K562 (cell line): ENCODE data around the gene SLC29A3. TPM values are rescaled to one million over a fixed set of nuclear protein-coding genes. Genes with fewer than 3 reads are reported as not detected.

Experiments
- ATAC-seq: fragments of 200-7000 bp; cut with Tn5 transposase; 3 replicates; pipeline ENCODE4 v1.9.1; 2020; ENCODE audit warnings: moderate library complexity
- BruUV-seq: library from RNA; stranded (reverse); fragments of 400-500 nt; replicated peaks from 2 replicates; lab custom pipeline; 2021; lab: Mats Ljungman, UMichigan
- CTCF ChIA-PET: fragments of 300-600 bp; formaldehyde crosslinking; extraction: SDS; loops from one replicate; lab custom pipeline; 2021; ENCODE audit warnings: low intra/inter-chr PET ratio; lab: Yijun Ruan, JAX
- POLR2A ChIA-PET: fragments of 300-600, 350-650 bp; sonication (Branson Sonifier 250); formaldehyde crosslinking; extraction: SDS; loops from one replicate; lab custom pipeline; 2021; ENCODE audit warnings: antibody characterized with exemption, inconsistent platforms; lab: Yijun Ruan, JAX
- DNase-seq, 4 experiments: peaks; one replicate each; pipeline versions ENCODE4 v3.0.0 to v3.0.0-alpha.2; 2011 to 2018; ENCODE audit warnings: low spot score in 3 of 4, mixed read lengths in 3 of 4; ENCODE audit errors: extremely low read depth in 1 of 4
- FAIRE-seq: peaks from 2 replicates; lab custom pipeline; 2011; peaks lifted over from hg19 to GRCh38; lab: Jason Lieb, UNC
- H2AFZ ChIP-seq: 2 replicates; pipeline ENCODE4 v1.6.0; 2011; ENCODE audit warnings: low read depth, low read length, control low read depth, inconsistent platforms
- H3K27ac ChIP-seq: fragments of 200-600 bp; 3 replicates; pipeline ENCODE4 v1.8.0; 2011; ENCODE audit warnings: low read depth, mild to moderate bottlenecking, control low read depth, inconsistent platforms, low read length, moderate library complexity, mixed read lengths; ENCODE audit errors: extremely low read depth
- H3K27me3 ChIP-seq, 2 experiments: fragments of 300-600 bp in 1 of 2; 2 replicates in 1 of 2; 3 replicates in 1 of 2; pipeline versions ENCODE4 v1.6.0 to v1.8.0; 2011; ENCODE audit warnings: inconsistent platforms in 2 of 2, low read length in 2 of 2, mild to moderate bottlenecking in 1 of 2, mixed read lengths in 1 of 2, moderate library complexity in 1 of 2; ENCODE audit not compliant: control insufficient read depth in 2 of 2, insufficient read depth in 2 of 2
- H3K36me3 ChIP-seq: fragments of 300-600 bp; 3 replicates; pipeline ENCODE4 v1.8.0; 2011; ENCODE audit warnings: mild to moderate bottlenecking, low read length, inconsistent platforms; ENCODE audit not compliant: control insufficient read depth, insufficient read depth
- H3K4me1 ChIP-seq, 2 experiments: fragments of 200-600 bp in 1 of 2; replicated peaks in 1 of 2; 2 replicates in 1 of 2; 3 replicates in 1 of 2; pipeline versions ENCODE4 v1.5.1 to v1.8.0; 2011; ENCODE audit warnings: inconsistent platforms in 2 of 2, low read length in 2 of 2, mild to moderate bottlenecking in 1 of 2, mixed read lengths in 1 of 2, moderate library complexity in 1 of 2; ENCODE audit not compliant: control insufficient read depth in 2 of 2, insufficient read depth in 2 of 2
- H3K4me2 ChIP-seq: 2 replicates; pipeline ENCODE4 v1.6.1; 2011; ENCODE audit warnings: low read length, control low read depth, inconsistent platforms, mixed read lengths; ENCODE audit not compliant: insufficient read depth
- H3K4me3 ChIP-seq: fragments of 200-600 bp; sonication (generic), shearing (Covaris generic); 2 replicates; pipeline ENCODE4 v1.5.1; 2016; ENCODE audit warnings: control low read depth, inconsistent platforms
- H3K79me2 ChIP-seq: fragments of 200-600 bp; 3 replicates; pipeline ENCODE4 v1.8.0; 2011; ENCODE audit warnings: low read length, inconsistent platforms; ENCODE audit not compliant: control insufficient read depth, insufficient read depth
- H3K9ac ChIP-seq, 2 experiments: 2 replicates each; pipeline versions ENCODE4 v1.6.0 to v1.6.1; 2011; ENCODE audit warnings: low read depth in 2 of 2, low read length in 2 of 2, control low read depth in 1 of 2, inconsistent platforms in 1 of 2, mild to moderate bottlenecking in 1 of 2, mixed read lengths in 1 of 2; ENCODE audit not compliant: insufficient read depth in 1 of 2
- H3K9me1 ChIP-seq: one replicate; pipeline ENCODE4 v1.6.0; 2011; ENCODE audit warnings: inconsistent platforms, mild to moderate bottlenecking, low read length, moderate library complexity; ENCODE audit not compliant: control insufficient read depth, insufficient read depth
- H3K9me3 ChIP-seq: replicated peaks from 2 replicates; pipeline ENCODE4 v1.5.1; 2011; ENCODE audit warnings: low read depth, low read length, inconsistent platforms; ENCODE audit not compliant: control insufficient read depth, insufficient read depth
- H4K20me1 ChIP-seq: replicated peaks from 2 replicates; pipeline ENCODE4 v1.6.1; 2011; ENCODE audit warnings: low read length, inconsistent platforms, mixed read lengths; ENCODE audit not compliant: control insufficient read depth, insufficient read depth
- ADNP ChIP-seq: fragments of 200-800 bp; sonication (Bioruptor generic); IDR thresholded peaks from 2 replicates; pipeline ENCODE4 v1.6.1; 2016; ENCODE audit warnings: missing genetic modification characterization, missing compliant biosample characterization
- ARID1B ChIP-seq: fragments of 450-650 bp; IDR thresholded peaks from 2 replicates; pipeline ENCODE4 v1.6.1; 2016; ENCODE audit warnings: antibody characterized with exemption, mild to moderate bottlenecking, inconsistent platforms
- ATF1 ChIP-seq, 2 experiments: fragments of 450-650 bp in 1 of 2; IDR thresholded peaks; 2 replicates each; pipeline ENCODE4 v1.6.1; 2016; ENCODE audit warnings: missing compliant biosample characterization in 1 of 2, missing genetic modification characterization in 1 of 2
- BHLHE40 ChIP-seq: IDR thresholded peaks from 2 replicates; pipeline ENCODE4 v1.6.1; 2011; ENCODE audit warnings: low read length, improper control_type of control experiment
- CBFA2T2 ChIP-seq: fragments of 450-650 bp; conservative IDR thresholded peaks from 2 replicates; pipeline ENCODE4 v1.6.1; 2017; ENCODE audit warnings: mild to moderate bottlenecking
- CBX1 ChIP-seq: sonication (generic); IDR thresholded peaks from 2 replicates; pipeline ENCODE4 v1.6.1; 2016; ENCODE audit warnings: antibody characterized with exemption, low read depth, mild to moderate bottlenecking
- CREM ChIP-seq: IDR thresholded peaks from 2 replicates; pipeline ENCODE4 v1.6.1; 2014; ENCODE audit warnings: antibody characterized with exemption, low read depth
- CTBP1 ChIP-seq: fragments of 450-650 bp; IDR thresholded peaks from 2 replicates; pipeline ENCODE4 v1.6.1; 2016; ENCODE audit warnings: borderline replicate concordance
- HDAC1 ChIP-seq, 2 experiments: fragments of 450-650 bp; IDR thresholded peaks; 2 replicates each; pipeline ENCODE4 v1.6.1; 2016 to 2017; ENCODE audit warnings: inconsistent platforms in 1 of 2, mild to moderate bottlenecking in 1 of 2, moderate library complexity in 1 of 2
- HDAC2 ChIP-seq: fragments of 450-650 bp; IDR thresholded peaks from 2 replicates; pipeline ENCODE4 v1.6.1; 2016; ENCODE audit warnings: mild to moderate bottlenecking
- HDGF ChIP-seq: fragments of 450-650 bp; IDR thresholded peaks from 2 replicates; pipeline ENCODE4 v1.6.1; 2016
- JUND ChIP-seq, 2 experiments: IDR thresholded peaks; 2 replicates in 1 of 2; 3 replicates in 1 of 2; pipeline ENCODE4 v1.6.1; 2011; ENCODE audit warnings: borderline replicate concordance in 2 of 2, low read depth in 2 of 2, low read length in 2 of 2, improper control_type of control experiment in 1 of 2, missing biosample characterization in 1 of 2, missing genetic modification characterization in 1 of 2, missing genetic modification reagents in 1 of 2
- MEIS2 ChIP-seq: fragments of 450-650 bp; IDR thresholded peaks from 2 replicates; pipeline ENCODE4 v1.6.1; 2014; ENCODE audit warnings: mild to moderate bottlenecking; ENCODE audit not compliant: partially characterized antibody
- MYC ChIP-seq, 2 experiments: fragments of 250-450 bp in 1 of 2; sonication (Bioruptor Pico) in 1 of 2; IDR thresholded peaks; 2 replicates each; pipeline versions ENCODE4 v1.5.1 to v1.6.1; 2012 to 2021; ENCODE audit warnings: low read depth in 2 of 2, borderline replicate concordance in 1 of 2, improper control_type of control experiment in 1 of 2, low read length in 1 of 2, mild to moderate bottlenecking in 1 of 2, moderate library complexity in 1 of 2
- NEUROD1 ChIP-seq: fragments of 150-350 bp; IDR thresholded peaks from 2 replicates; pipeline ENCODE4 v1.6.1; 2014; ENCODE audit warnings: borderline replicate concordance, low read length, low read depth; ENCODE audit not compliant: partially characterized antibody
- NRF1 ChIP-seq, 2 experiments: fragments of 450-650 bp; IDR thresholded peaks in 1 of 2; conservative IDR thresholded peaks in 1 of 2; 2 replicates each; pipeline ENCODE4 v1.6.1; 2014; ENCODE audit warnings: mild to moderate bottlenecking in 2 of 2
- RCOR1 ChIP-seq, 2 experiments: IDR thresholded peaks; 2 replicates each; pipeline ENCODE4 v1.6.1; 2012; ENCODE audit warnings: low read depth in 2 of 2, low read length in 2 of 2, borderline replicate concordance in 1 of 2, improper control_type of control experiment in 1 of 2
- SAP30 ChIP-seq: fragments of 200-600 bp; sonication (generic); IDR thresholded peaks from 2 replicates; pipeline ENCODE4 v1.6.1; 2012; ENCODE audit warnings: borderline replicate concordance, low read depth, mild to moderate bottlenecking, moderate library complexity, low read length, control low read depth, inconsistent platforms; ENCODE audit not compliant: insufficient read depth, poor library complexity, severe bottlenecking
- SETDB1 ChIP-seq: IDR thresholded peaks from one replicate; pipeline ENCODE4 v1.6.1; 2012; ENCODE audit warnings: low read length, control low read depth, inconsistent platforms
- SMAD4 ChIP-seq: fragments of 250-450 bp; sonication (Bioruptor Pico); conservative IDR thresholded peaks from 2 replicates; pipeline ENCODE4 v1.8.0; 2021; ENCODE audit warnings: inconsistent platforms, mild to moderate bottlenecking, moderate library complexity
- SMARCA4 ChIP-seq: fragments of 450-650 bp; IDR thresholded peaks from 2 replicates; pipeline ENCODE4 v1.6.1; 2016
- SMARCA5 ChIP-seq: fragments of 450-650 bp; IDR thresholded peaks from 2 replicates; pipeline ENCODE4 v1.6.1; 2016
- SP1 ChIP-seq: sonication (generic); formaldehyde crosslinking; IDR thresholded peaks from 2 replicates; pipeline ENCODE4 v1.8.1; 2022; ENCODE audit warnings: mild to moderate bottlenecking, missing genetic modification reagents
- TAF7 ChIP-seq: fragments of 450-650 bp; IDR thresholded peaks from 2 replicates; pipeline ENCODE4 v1.6.1; 2016; ENCODE audit warnings: missing genetic modification characterization, missing compliant biosample characterization
- TCF7L2 ChIP-seq: fragments of 150-350 bp; IDR thresholded peaks from 2 replicates; pipeline ENCODE4 v1.6.1; 2016; ENCODE audit warnings: low read depth, mild to moderate bottlenecking, low read length, moderate library complexity
- WGBS: fragments of 100-300 bp; shearing (Covaris generic); methylation state at CpG from one replicate; pipeline ENCODE4 v1.1.6; 2016; ENCODE audit warnings: low coverage, mixed read lengths; ENCODE audit not compliant: insufficient coverage; ENCODE audit errors: missing lambda C conversion rate; 5-methylcytosine and 5-hydroxymethylcytosine counted together
- in situ Hi-C: fragments of 300-500 bp; cut with MboI; formaldehyde crosslinking; loops from 4 replicates; pipeline ENCODE4 v1.15.0; 2018; ENCODE audit warnings: inconsistent platforms, mixed read lengths
- intact Hi-C: fragments of 100-400 bp; cut with micrococcal nuclease; formaldehyde crosslinking; loops from 2 replicates; pipeline ENCODE4 v1.14.2; 2022
- polyA plus RNA-seq, 8 experiments: library from polyadenylated mRNA; depleted of rRNA in 4 of 8; stranded (reverse) in 5 of 8; unstranded in 3 of 8; fragments of >200 nt; fragmentation: Nextera tagmentation in 2 of 8; fragmentation: Illumina TruSeq in 1 of 8; extraction: Ambion mirVana in 2 of 8; extraction: Trizol in 1 of 8; gene quantifications; 2 replicates each; pipeline versions ENCODE4 v1.2.1 to v1.2.3, GENCODE V29; 2011 to 2014; ENCODE audit warnings: inconsistent platforms in 1 of 8, missing spikeins in 1 of 8
- total RNA-seq, 7 experiments: library from RNA; depleted of rRNA in 6 of 7; stranded (reverse); fragments of >200 nt in 6 of 7; fragmentation: Illumina TruSeq in 2 of 7; extraction: Trizol in 2 of 7; gene quantifications; 2 replicates each; pipeline versions ENCODE4 v1.2.1 to v1.2.3, GENCODE V29; 2011 to 2021; ENCODE audit warnings: low replicate concordance in 1 of 7

SLC29A3 gene
- total and polyA plus RNA-seq, 9 of the 15 experiments (the other 6 are each of a cell fraction or from before 2014, with no cell fraction given), result 2.1 to 10.7 (median 4.6) TPM

DNA sequence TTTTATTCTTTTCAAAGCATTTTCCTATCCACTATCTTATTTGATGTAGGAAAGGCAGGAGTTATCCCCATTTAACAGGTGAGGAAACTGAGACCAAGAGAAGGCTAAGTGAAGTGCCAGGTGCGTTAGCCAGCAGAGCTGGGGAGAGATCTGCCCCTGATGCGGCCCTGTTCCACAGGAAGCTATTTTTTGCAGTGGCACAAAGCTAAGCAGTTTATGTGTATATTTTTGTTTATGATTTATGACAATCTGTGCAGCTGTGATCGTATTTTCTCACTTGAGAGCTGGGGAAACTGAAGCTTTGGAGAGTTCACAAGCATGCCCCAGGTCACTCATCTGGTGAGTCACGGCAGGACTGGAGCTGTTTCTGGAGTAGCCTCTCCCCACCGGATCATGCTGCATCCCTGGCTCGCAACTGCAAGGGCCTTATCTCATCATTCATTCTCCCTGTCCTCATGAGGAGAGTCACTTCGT is 38.8 kb downstream of the SLC29A3 start:
- Histone ChIP-seq H3K9me1 (no peaks in the 10 kb centered on the region), H3K36me3 (peaks cover 11% of the 10 kb centered on the region; the same call in 1 of the 3 replicates), H3K79me2 (no peaks in the 10 kb centered on the region), H4K20me1 (no peaks in the 10 kb centered on the region), H3K27ac (peak overlapping the region; percentile 22; the same call in 1 of the 3 replicates), H3K4me3 (no peak overlapping the region), H3K27me3 (no peaks in the 10 kb centered on the region), H3K4me2 (no peak overlapping the region; the same call in 1 of the 2 replicates), H3K9ac (peak overlapping the region in 1 of 2 experiments; percentile 57; a peak in 1 of 4 replicates), H2AFZ (no peak overlapping the region), H3K9me3 (no peaks in the 10 kb centered on the region), H3K4me1 (peaks cover 24 to 26% of the 10 kb centered on the region in 2 experiments)
- intact Hi-C loops, result no loop called here
- ChIA-PET CTCF (no interaction called here), POLR2A (interaction anchor here (0.6 to 2.9 kb wide), 13 partner anchors 8 to 1075 kb away, joined by 3 to 11 read pairs (median 3); partner anchors contain the start of genes CDH23 and SLC29A3)
- in situ Hi-C loops, result no loop called here
- peak; percentile 89 for FAIRE-seq
- ATAC-seq, result peak; percentile 73
- DNase-seq, result peak; percentile 70 to 83 (median 76)
- 32% methylated on average over 7 of the region's 7 CpGs for WGBS
- no TSS peak for BruUV-seq
- TF ChIP-seq ATF1 (CRISPR knock-in tag; IDR thresholded peaks at IDR 0.05), result no peak
- TF ChIP-seq ATF1 (tag; IDR thresholded peaks at IDR 0.05), result 0 out of 2 replicates have a peak, but pooled peaks have one; percentile 13
- peak; percentile 62; the same call in 1 of the 2 replicates for TF ChIP-seq CTBP1
- peak; percentile 28; the same call in 1 of the 2 replicates for TF ChIP-seq CBFA2T2
- TF ChIP-seq HDGF, result no peak
- no peak for TF ChIP-seq SP1
- TF ChIP-seq SETDB1, result no peak
- TF ChIP-seq NEUROD1, result peak; percentile 15
- TF ChIP-seq SMARCA4, result peak; percentile 55; the same call in 1 of the 2 replicates
- peak; percentile 33 to 48; a peak in 3 of 4 replicates for TF ChIP-seq NRF1 (conservative IDR thresholded peaks at IDR 0.05 in 1 of 2, IDR thresholded peaks at IDR 0.05 in 1 of 2)
- 0 out of 4 replicates have a peak, but pooled peaks of 1 of the 2 experiments have one; percentile 38 for TF ChIP-seq HDAC1 (IDR thresholded peaks at IDR 0.05)
- TF ChIP-seq ARID1B, result peak; percentile 47
- no peak for TF ChIP-seq SMAD4 (CRISPR knock-in tag)
- TF ChIP-seq SMARCA5, result peak; percentile 82
- peak; percentile 77 for TF ChIP-seq MEIS2
- peak; percentile 13; the same call in 1 of the 2 replicates for TF ChIP-seq CREM
- TF ChIP-seq HDAC2, result peak; percentile 80; the same call in 1 of the 2 replicates
- peak; percentile 32; the same call in 1 of the 2 replicates for TF ChIP-seq CBX1
- TF ChIP-seq RCOR1 (IDR thresholded peaks at IDR 0.05; ENCODE audit: borderline replicate concordance in 1 of 2, low read depth in 2 of 2, low read length in 2 of 2), result peak in 1 of 2 experiments; percentile 70; a peak in 1 of 4 replicates
- peak; percentile 20; the same call in 1 of the 2 replicates for TF ChIP-seq MYC (IDR thresholded peaks at IDR 0.05; ENCODE audit: low read depth, low read length)
- TF ChIP-seq MYC (CRISPR knock-in tag; IDR thresholded peaks at IDR 0.05; ENCODE audit: borderline replicate concordance, low read depth), result no peak
- TF ChIP-seq SAP30, result no peak
- TF ChIP-seq TCF7L2, result no peak
- peak; percentile 86 for TF ChIP-seq JUND (IDR thresholded peaks at IDR 0.05; ENCODE audit: borderline replicate concordance, low read depth, low read length)
- peak; percentile 80; the same call in 1 of the 3 replicates for TF ChIP-seq JUND (tag; IDR thresholded peaks at IDR 0.05; ENCODE audit: borderline replicate concordance, low read depth, low read length)
- TF ChIP-seq ADNP (tag), result peak; percentile 87
- TF ChIP-seq TAF7 (tag), result no peak
- TF ChIP-seq BHLHE40, result peak; percentile 65
